NCI-H446 (cell line): Measurements from ENCODE around the gene DAG1.
"Not testable (repeated sequence)": the region's sequence is repeated elsewhere in the genome, so short reads cannot be mapped to it uniquely, and the experiment has no call there.

Experiments used
- DNase-seq, 2 experiments: peaks; one replicate each; lab custom pipeline; 2025; lab: John Stamatoyannopoulos, UW

Gene DAG1

DNA sequence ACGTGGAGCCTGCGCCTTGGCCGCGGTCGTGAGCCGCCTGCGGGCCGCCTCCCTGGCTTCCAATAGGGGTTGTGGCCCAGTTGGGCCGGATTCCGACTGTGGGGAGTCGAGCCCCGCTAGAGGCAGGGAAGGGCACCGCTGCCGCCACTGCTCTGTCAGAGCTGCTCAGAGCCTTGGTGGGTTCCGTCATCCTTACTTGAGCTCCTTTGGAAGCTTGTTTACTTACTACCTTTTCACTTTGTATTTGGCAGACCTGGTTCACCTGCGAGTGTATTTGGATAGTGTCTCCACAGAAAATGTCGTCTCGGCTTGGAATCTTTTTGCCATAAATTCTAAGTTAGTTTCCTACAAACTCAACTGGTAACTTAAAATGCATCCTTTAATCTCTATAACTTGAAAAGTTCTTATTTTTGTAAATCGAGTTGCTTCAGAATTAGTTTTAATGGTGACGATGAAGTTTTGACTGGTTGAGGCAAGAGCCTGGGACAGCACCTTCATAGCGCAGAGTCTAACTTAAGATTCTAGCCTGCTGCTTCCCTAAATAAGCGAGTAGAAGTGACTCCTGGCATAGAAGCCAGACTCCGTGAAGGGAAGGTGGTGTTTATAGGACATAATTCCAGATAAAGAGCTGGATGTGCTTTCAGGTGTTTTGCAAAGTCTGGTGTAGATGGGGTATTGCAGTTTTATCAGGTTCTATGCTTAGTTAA, 800 bp downstream of the DAG1 start:
- DNase-seq = no peak

DNA sequence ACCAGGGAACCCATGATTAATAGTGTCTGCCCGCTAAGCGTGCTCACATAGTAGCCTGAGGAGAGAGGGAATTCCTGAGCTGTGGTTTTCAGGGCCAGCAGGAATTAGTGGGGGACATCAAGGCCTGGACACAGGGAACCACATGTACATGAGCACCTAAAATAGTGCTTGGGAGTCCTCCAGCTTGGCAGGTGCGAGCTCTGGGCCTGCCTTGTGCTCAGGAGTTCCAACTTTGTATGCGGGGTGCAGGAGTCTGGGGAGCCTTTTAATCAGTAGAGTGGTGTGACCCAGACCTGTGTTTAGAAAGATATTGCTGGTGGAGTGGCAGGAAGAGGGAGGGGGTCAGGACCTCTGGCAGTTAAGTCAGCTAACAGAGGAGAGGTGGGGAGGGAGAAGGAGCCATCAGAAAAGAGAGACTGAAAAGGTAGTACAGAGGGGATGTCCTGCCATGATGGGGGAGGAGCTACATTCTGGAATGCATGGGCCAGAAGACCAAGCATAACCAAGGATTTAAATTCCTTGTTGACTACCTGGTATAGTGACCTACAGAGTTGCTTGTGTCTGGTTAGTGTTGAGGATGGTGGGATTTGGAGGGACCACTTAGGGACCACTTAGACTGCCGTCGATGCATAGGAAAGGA, 1.9 kb downstream of the DAG1 start:
- no peak for DNase-seq

- DNase-seq = no peak
Observed at GRCh38 chr3:49476563-49476962, 6.5 kb downstream of the DAG1 start.

- no peak for DNase-seq
Observed at GRCh38 chr3:49482766-49483165, 12.7 kb downstream of the DAG1 start.

DNA sequence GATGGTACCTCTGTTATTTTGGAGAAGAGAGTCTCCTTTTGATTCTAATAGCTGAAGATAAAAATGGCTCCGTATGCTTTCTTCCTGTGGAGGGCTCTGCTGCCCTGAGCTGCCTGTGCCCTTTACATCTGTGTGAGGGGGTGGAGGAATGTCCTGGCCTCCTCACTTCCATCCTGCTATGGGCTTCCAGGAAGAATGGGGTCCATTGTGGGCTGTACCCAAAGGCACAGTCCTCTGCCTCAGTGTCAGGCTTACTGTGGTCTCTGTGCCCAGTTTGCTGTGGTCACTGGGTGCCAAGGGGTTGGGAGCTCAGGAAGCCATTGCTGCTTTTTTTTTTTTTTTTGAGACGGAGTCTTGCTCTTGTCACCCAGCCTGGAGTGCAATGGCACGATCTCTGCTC, 14.4 kb downstream of the DAG1 start:
- no peak for DNase-seq

DNA sequence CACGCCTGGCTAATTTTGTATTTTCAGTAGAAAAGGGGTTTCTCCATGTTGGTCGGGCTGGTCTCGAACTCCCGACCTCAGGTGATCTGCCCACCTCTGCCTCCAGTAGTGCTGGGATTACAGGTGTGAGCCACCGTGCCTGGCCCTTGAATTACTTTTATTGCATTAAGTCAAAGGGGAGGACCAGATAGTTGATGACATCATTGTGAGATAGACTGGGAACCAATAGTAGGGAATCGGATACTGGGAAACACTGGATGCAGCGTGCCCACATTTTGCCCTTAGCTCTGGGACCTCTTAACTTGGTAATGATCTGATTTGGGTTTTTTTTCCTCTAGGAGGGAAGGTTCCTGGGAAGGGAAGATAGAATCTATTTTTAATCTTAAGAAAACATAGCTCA, 19.2 kb downstream of the DAG1 start:
- DNase-seq = no peak

GRCh38 chr3:49492969-49493368, 22.9 kb downstream of the DAG1 start:
- no peak for DNase-seq

DNA sequence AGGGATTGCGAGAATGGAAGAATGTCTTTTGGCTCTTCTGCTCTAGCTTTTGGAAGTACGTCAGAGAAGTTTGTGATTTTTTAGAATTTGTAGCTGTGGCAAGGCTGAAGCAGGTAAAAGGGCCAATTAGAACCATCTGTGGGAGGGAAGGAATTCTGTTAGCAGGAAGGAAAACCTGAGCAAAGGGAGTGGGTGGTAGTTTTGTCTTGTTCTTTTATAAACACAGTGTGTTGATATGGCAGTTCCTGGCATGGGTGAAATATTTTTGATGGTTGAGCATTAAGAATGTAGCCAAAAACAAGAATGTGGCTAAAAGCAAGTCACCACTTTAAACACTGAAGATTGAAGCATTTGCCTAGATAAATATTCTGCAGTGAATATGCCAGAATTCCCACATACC, 23.8 kb downstream of the DAG1 start:
- no peak for DNase-seq

GRCh38 chr3:49495023-49495422, 25.0 kb downstream of the DAG1 start:
- no peak for DNase-seq

DNA sequence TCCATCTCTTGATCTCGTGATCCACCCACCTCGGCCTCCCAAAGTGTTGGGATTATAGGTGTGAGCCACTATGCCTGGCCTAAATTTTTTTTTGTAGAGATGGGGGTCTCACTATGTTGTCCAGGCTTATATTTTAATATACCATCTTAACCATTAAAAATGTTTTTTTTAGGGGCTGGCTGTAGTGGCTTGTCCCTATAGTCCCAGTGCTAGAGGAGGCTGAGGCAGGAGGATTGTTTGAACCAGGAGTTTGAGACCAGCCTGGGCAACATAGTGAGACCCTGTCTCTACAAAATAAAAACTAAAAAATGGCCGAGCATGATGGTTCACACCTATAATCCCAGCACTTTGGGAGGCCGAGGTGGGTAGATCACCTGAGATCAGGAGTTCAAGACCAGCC, 26.8 kb downstream of the DAG1 start:
- DNase-seq = not testable (repeated sequence)

DNA sequence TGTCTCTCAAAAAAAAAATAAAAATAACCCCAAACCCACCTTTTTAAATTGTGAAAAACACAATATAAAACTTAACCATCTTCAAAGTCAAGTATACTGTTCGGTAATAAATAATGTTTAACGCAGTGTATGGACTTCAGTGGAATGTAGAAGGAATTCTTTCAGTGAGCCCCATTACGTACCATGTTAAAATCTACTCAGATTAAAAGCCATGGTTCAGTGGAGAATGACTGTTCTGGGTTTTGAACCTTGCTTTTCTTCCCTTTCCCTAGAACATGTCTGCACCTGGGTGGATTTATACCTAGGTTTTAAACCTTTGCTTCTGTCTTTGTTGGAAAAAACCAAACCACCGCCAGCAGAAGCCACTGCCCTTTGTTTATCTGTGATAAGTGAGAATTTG, 27.5 kb downstream of the DAG1 start:
- no peak for DNase-seq

- DNase-seq = no peak
Observed at GRCh38 chr3:49498239-49498638, 28.2 kb downstream of the DAG1 start.

- DNase-seq = no peak
Observed at GRCh38 chr3:49498648-49499047, 28.6 kb downstream of the DAG1 start.

- no peak for DNase-seq
Observed at GRCh38 chr3:49500205-49500731, 30.2 kb downstream of the DAG1 start.

DNA sequence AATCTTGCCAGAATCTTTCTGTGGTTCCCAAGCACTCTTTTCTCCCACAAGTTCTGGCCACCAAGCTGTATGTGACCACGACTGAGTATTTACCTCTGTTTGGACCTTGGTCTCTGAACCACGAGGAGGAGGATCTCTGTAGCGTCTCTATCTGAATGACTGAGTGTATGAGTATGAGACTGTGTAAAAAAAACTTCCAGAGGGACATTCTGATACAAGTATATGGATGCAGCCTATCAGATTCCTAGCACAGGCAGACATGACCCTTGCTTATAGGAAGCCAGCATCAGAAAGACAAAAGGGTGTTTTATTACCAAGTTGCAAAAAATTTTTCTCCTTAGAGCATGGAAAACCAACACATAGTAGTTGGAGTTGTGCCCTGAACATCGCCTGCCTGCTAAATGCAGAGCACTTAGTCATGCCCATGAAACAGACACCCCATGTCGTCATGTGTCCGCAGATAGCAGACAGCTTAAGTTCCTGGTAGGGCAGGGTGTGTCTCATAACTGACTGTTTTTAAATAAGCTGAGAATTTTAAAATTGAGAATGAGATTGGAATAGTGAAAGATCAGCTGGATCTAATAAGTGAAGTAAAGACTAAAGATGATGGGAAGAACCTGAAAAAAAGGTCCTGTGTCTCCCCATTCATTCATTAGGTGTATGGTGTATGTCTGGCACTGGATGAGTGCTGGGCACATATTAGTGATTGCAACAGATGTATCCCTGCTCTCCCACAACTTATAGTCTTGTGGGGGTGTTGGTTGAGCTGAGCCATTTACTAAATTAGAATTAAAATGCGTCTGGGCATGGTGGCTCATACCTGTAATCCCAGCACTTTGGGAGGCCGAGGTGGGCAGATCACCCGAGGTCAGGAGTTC, 30.9 kb downstream of the DAG1 start:
- DNase-seq = no peak

- DNase-seq = no peak
Observed at GRCh38 chr3:49501842-49502241, 31.8 kb downstream of the DAG1 start.

- no peak for DNase-seq
Observed at GRCh38 chr3:49506906-49507305, 36.8 kb downstream of the DAG1 start.

DNA sequence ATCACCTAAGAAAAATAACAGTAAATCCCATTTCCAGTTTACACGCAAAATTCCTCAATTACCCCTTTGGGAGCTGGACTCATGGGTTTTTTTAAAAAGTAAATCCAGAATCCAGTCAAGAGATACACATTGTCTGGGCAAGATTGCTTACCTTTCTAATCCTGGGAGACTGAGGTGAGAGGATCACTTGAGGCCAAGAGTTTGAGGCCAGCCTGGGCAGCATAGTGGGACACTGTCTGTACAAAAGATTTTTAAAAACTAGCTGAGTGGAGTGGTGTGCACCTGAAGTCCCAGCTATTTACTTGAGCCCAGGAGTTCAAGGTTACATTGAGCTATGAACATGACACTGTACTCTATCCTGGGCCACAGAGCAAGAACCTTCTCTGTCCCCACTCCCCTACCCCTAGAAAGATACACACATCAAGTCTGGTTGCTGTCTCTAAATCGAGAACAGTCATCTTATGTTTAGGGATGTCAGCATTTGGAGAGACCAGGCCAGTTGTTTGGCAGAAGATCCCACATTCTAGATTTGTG, 39.0 kb downstream of the DAG1 start:
- no peak for DNase-seq

- DNase-seq = no peak
Observed at GRCh38 chr3:49511639-49512038, 41.6 kb downstream of the DAG1 start.

- DNase-seq = no peak
Observed at GRCh38 chr3:49512781-49513355, 42.8 kb downstream of the DAG1 start.

- no peak for DNase-seq
Observed at GRCh38 chr3:49513494-49514124, 43.5 kb downstream of the DAG1 start.

- no peak for DNase-seq
Observed at GRCh38 chr3:49518016-49518415, 47.9 kb downstream of the DAG1 start.
